Progenitor cell of endocrine pancreas (in vitro differentiated cells): ENCODE measurements around the gene C1orf167. TPM values are rescaled to one million over a fixed set of nuclear protein-coding genes. Genes with fewer than 3 reads are reported as not detected.

Experiments
- DNase-seq: peaks from one replicate; pipeline ENCODE4 v3.0.0; 2021; ENCODE audit warnings: low spot score; ENCODE audit not compliant: unreplicated experiment
- H3K27ac Mint-ChIP-seq: 2 replicates; pipeline ENCODE4 v1.8.0; 2021; ENCODE audit warnings: mild to moderate bottlenecking, moderate library complexity, mixed read lengths
- H3K27me3 Mint-ChIP-seq: 2 replicates; pipeline ENCODE4 v1.8.0; 2021; ENCODE audit warnings: mixed read lengths
- H3K36me3 Mint-ChIP-seq: 2 replicates; pipeline ENCODE4 v1.8.0; 2022; ENCODE audit warnings: mixed read lengths; ENCODE audit not compliant: insufficient read depth
- H3K4me1 Mint-ChIP-seq: 2 replicates; pipeline ENCODE4 v1.8.0; 2021; ENCODE audit warnings: low read depth, mixed read lengths
- H3K4me3 Mint-ChIP-seq: 2 replicates; pipeline ENCODE4 v1.8.0; 2021; ENCODE audit warnings: low read depth, mild to moderate bottlenecking, moderate library complexity, mixed read lengths
- H3K9me3 Mint-ChIP-seq: 2 replicates; pipeline ENCODE4 v1.8.0; 2021; ENCODE audit warnings: low read depth, mixed read lengths
- total RNA-seq: library from RNA; stranded (reverse); gene quantifications from 2 replicates; pipeline ENCODE4 v1.2.1, GENCODE V29; 2021
- TF ChIP-seq, protein P1 (sequence below): fragments of 200-600 bp; sonication (generic); IDR thresholded peaks from one replicate; pipeline ENCODE4 v1.5.0; 2021; ENCODE audit warnings: antibody characterized with exemption, mild to moderate bottlenecking; ENCODE audit not compliant: unreplicated experiment

C1orf167 gene
- total RNA-seq, 1 donor from 2014 or later = not detected

DNA sequence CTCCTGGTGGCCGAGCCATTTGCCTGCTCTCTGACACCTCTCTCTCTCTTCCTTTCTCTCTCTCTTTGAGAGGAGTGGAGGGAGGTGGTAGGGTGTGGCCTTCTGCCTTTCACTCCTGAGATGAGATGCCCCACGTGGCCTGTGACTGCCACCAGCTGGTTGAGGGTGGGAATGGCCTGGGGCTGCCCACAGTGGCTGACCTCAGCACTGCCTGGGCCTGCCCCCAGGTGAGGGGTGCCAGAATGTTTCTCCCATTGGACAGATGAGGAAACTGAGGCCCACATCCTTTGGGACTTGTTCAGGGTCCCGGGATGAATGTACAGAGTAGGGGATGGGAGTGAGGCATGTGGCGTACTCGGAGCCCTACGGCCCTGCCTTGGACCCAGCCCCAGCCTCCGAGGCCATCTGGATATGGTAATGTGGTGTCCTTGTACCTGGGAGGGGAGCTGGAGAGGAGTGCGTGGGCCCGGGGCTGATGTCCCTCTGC, 12.7 kb upstream of the C1orf167 start:
- no peak overlapping the region for H3K4me3 Mint-ChIP-seq
- peaks cover 14% of the 10 kb centered on the region for H3K4me1 Mint-ChIP-seq
- H3K27ac Mint-ChIP-seq = peak overlapping the region; percentile 25
- TF ChIP-seq, protein P1, sequence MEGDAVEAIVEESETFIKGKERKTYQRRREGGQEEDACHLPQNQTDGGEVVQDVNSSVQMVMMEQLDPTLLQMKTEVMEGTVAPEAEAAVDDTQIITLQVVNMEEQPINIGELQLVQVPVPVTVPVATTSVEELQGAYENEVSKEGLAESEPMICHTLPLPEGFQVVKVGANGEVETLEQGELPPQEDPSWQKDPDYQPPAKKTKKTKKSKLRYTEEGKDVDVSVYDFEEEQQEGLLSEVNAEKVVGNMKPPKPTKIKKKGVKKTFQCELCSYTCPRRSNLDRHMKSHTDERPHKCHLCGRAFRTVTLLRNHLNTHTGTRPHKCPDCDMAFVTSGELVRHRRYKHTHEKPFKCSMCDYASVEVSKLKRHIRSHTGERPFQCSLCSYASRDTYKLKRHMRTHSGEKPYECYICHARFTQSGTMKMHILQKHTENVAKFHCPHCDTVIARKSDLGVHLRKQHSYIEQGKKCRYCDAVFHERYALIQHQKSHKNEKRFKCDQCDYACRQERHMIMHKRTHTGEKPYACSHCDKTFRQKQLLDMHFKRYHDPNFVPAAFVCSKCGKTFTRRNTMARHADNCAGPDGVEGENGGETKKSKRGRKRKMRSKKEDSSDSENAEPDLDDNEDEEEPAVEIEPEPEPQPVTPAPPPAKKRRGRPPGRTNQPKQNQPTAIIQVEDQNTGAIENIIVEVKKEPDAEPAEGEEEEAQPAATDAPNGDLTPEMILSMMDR = peak; percentile 31
- no peaks in the 10 kb centered on the region for H3K27me3 Mint-ChIP-seq
- no peaks in the 10 kb centered on the region for H3K9me3 Mint-ChIP-seq
- DNase-seq = no peak
- peaks cover 9% of the 10 kb centered on the region for H3K36me3 Mint-ChIP-seq

DNA sequence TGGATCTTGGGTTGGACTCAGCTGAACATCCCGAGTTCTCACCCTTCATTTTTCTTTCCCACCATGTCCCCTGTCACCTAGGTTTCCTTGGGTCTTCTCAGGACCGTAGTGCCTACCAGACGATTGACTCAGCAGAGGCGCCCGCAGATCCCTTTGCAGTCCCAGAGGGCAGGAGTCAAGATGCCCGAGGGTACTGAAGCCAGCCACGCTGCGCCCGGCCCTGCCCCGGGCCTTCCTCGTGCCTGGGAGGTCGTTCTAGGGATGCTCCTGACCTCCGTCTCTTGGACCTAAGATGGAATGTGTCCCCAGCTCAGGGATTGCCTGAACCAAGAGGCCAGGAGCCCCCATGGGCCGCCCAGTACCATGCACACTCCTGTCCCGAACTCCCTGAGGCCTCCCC, 12.0 kb upstream of the C1orf167 start:
- H3K36me3 Mint-ChIP-seq = peaks cover 9% of the 10 kb centered on the region
- TF ChIP-seq, protein P1 = no peak
- H3K27me3 Mint-ChIP-seq = no peaks in the 10 kb centered on the region
- peaks cover 14% of the 10 kb centered on the region for H3K4me1 Mint-ChIP-seq
- H3K9me3 Mint-ChIP-seq = no peaks in the 10 kb centered on the region
- no peak overlapping the region for H3K4me3 Mint-ChIP-seq
- no peak for DNase-seq
- H3K27ac Mint-ChIP-seq = no peak overlapping the region

DNA sequence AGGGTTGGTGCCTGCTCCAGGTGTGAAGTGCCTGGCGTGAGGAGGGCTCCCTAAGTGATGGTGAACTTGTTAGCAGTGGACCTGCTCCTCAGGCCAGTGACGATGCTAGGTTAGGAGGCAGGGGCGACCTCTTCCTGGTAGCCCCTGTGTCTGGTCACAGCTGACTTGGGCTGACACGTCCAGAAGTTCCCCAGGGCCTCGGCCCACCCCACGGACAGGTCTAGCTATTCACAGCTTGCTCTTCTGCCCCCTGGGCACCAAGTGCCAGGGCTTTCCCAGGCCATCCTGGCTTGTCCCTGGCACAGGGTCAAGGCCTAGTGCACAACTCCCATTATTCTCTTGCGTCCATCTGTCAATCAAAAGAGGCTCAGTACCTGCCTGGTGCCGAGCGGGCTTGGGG, 10.9 kb upstream of the C1orf167 start:
- H3K27ac Mint-ChIP-seq = no peak overlapping the region
- TF ChIP-seq, protein P1 = no peak
- H3K4me3 Mint-ChIP-seq = no peak overlapping the region
- H3K4me1 Mint-ChIP-seq = peaks cover 14% of the 10 kb centered on the region
- H3K9me3 Mint-ChIP-seq = no peaks in the 10 kb centered on the region
- peaks cover 9% of the 10 kb centered on the region for H3K36me3 Mint-ChIP-seq
- peaks cover 2% of the 10 kb centered on the region for H3K27me3 Mint-ChIP-seq
- DNase-seq = no peak

DNA sequence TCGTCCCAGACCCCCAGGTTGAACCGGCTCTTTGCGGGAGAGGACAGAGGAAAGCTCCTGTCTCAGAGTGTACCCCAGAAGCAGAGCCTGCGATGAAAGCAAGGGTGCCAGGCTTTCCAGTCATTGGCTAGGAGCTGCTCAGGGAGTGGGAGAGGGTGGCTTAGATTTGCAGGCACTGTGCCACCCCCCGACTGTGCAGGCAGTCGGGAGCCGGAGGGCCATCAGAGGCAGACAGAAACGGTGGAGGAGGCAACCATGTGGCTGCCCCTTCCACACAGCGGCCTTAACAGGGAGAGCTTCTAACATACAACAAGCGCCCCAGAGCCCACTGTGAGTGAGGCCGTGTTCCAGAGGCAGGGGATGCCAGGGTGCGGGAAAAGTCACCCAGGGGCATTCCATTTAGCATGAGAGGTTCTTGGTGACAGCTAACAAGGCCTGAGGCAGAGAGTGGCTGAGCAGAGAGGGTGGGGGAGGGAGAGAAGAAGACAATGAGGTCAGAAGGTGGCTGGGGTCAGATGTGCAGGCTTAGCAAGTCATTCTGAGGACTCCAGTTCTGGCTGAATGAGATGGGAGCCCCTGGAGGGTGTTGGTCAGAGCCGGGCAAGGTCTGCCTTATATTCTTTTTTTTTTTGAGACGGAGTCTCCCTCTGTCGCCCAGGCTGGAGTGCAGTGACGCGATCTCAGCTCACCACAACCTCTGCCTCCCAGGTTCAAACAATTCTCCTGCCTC, 9.5 kb upstream of the C1orf167 start:
- Mint-ChIP-seq H3K4me3 (no peak overlapping the region), H3K27me3 (peaks cover 8% of the 10 kb centered on the region), H3K27ac (no peak overlapping the region), H3K4me1 (peaks cover 9% of the 10 kb centered on the region), H3K9me3 (peaks cover 4% of the 10 kb centered on the region), H3K36me3 (peaks cover 4% of the 10 kb centered on the region)
- TF ChIP-seq, protein P1 = no peak
- DNase-seq = no peak

DNA sequence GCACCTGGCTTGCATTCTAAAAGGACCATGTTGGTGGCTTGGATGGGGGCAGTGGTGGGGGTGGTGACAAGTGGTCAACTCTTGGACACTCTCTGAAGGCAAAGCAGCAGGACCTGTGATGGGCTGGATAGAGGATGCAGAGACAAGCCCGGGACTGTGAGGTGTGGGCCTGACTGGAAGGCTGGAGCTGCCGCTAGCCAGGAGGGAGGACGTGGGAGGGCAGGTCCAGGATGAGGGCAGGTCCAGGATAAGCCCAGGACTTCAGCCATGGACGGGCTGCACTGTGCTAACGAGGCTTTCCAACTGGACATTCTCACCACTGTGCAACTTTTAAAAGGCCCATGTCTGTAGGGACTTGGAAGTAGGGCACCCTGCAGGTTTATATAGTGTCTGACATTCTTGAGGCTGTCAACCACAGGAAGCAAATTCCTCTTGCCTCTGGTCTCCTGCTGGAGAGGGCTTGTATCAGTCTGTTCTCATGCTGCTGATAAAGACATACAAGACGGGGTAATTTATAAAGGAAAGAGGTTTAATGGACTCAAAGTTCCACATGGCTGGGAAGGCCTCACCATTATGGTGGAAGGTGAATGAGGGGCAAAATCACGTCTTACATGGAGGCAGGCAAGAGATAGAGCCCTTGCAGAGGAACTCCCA, 8.3 kb upstream of the C1orf167 start:
- H3K9me3 Mint-ChIP-seq = peaks cover 4% of the 10 kb centered on the region
- H3K36me3 Mint-ChIP-seq = peaks cover 4% of the 10 kb centered on the region
- peaks cover 9% of the 10 kb centered on the region for H3K4me1 Mint-ChIP-seq
- H3K4me3 Mint-ChIP-seq = no peak overlapping the region
- TF ChIP-seq, protein P1 = no peak
- peak overlapping the region; percentile 77 for H3K27ac Mint-ChIP-seq
- DNase-seq = no peak
- peaks cover 8% of the 10 kb centered on the region for H3K27me3 Mint-ChIP-seq
